GM18858 (cell line): ENCODE results near the gene TNIP3.

Experiments used
- ATAC-seq: cut with Tn5 transposase; IDR thresholded peaks from one replicate; pipeline ENCODE4 v1.9.1; 2021; ENCODE audit not compliant: unreplicated experiment

The TNIP3 gene

DNA sequence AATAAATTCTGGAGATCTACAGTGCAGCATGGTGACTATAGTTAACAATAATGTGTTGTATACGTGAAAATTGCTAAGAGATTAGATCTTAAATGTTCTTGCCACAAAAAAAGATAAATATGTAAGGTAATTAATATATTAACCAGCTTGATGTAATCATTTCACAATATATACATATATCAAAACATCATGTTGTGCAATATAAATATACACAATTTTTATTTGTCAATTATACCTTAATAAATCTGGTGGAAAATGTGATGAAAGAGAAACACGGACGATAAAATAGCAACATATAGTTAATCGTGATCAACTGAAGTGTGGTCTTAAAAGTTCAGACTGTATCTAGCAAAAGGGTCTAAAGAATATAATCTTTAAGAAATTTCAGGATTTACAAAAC is 75.3 kb downstream of the TNIP3 start:
- ATAC-seq, result no peak
